ENCODE results near the gene EPHA3.

The EPHA3 gene

DNA sequence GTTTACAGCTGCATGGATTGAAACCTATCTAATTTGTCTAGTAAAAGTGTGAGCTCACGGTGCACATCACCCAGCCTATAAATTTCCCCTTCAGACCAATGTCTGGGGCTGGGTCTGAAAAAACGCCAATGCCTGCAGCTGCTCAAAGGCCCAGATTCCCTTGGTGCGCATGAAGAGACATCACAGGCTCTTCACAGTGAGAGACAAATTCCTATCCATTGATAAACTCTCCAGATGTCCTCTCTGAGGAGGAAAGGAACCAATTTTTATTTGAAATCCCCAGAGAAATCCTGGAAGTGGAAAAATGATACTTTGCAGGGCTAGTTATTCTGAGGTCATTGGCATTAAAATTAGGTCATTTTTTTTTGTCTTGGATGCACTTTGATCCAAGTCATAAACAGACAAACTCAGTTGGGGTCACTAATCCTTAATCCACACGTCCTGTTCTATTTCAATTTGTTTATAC, 360.5 kb downstream of the EPHA3 start:
- no peak for DNase-seq

DNA sequence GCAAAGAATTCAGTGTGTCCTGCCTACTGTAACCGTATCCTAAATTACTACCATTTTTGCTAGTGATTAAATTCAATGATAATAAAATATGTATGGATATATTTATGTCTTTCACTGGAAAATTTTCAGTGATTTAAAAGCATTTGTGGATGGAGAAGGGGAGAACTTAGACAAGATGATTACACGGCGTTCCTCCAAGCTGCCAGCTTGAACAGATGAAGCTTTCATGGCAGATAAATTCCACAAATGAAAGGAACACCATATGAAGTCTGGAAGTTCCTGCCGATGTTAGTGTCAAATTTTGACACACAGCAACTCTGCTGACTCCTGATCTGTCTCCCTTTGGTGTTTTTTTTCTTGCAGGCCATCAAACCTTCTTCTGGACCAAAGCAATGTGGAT, 364.7 kb downstream of the EPHA3 start:
- no peak for DNase-seq

DNA sequence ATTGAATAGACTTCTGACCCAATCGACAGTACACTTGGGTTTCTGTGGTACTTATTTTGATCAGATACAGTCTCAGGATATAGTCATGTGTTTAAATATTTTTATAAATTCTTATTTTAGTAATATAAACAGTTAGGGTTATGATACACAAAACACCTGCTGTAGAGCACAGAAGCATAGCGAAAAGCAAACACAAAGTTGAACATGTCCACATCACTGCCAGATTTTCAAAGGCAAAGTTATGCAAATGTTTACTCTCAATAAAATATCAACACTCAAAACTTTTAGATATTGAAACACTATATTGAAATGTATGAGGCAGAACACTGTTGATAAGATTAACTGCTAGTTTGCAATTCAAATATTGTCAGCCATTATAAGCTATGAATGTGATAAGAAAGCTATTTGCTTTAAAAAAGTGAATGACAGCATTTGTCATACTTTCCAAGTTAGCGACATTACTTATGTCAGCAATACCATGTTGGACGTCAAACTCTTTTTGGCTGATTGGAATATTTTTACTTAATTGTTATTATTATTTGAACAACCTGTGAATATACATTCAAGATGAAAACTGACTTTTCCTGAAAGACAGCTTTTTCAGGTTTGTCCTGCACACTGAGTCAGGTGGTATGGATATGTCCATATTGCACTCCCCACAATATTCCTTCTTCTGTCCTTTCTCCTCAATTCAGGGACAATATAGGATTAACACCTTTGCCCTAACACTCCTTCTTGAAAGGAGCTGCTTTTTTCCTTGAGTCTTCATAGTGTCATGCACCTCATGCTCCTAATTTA, 367.1 kb downstream of the EPHA3 start:
- no peak for DNase-seq

DNA sequence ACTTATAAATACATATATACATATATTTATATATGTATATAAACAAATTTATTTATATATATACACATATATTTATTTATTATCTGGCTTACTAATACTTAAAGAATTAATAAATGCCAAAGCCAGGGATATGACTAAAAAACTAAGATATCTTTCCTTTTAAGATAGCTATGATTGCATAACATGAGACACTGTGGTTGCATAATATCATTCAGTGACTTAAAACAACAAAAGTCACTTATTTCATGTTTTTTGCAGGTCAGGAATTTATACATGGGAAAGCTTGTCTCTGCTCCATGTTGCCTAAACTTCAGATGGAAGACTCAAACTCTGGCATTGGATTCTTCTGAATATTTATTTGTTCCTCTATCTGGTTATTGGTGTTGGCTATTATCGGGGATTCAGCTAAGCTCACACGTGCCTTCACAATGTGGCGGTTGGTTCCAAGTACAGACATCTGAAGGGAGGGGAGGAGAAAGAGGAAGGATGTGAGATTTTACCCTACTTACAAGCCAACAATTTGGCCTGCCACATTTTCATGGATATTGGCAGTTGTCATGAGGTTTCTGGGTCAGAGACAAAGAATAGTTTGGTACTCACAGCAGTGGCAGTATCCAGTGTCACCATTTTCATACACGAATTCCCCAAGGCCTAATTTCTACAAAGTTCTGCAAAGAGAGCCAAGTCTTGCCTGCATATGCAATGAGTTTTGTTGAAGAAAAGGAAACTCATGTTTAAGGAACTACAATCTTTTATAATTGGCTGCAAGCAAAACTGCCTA, 381.6 kb downstream of the EPHA3 start:
- no peak for DNase-seq

DNA sequence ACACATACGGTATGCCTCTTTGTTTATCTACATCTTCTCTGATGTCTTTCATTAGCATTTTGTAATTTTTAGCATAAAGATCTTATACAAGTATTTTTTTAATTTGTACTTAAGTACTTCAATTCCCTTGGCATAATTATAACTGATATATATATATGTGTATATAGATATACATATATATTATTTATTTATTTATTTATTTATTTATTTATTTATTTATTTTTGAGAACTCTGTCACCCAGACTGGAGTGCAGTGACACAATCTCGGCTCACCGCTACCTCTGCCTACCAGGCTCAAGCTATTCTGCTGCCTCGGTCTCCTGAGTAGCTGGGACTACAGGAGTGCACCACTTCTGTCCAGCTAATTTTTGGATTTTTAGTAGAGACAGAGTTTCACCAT, 382.7 kb downstream of the EPHA3 start:
- no peak for DNase-seq

DNA sequence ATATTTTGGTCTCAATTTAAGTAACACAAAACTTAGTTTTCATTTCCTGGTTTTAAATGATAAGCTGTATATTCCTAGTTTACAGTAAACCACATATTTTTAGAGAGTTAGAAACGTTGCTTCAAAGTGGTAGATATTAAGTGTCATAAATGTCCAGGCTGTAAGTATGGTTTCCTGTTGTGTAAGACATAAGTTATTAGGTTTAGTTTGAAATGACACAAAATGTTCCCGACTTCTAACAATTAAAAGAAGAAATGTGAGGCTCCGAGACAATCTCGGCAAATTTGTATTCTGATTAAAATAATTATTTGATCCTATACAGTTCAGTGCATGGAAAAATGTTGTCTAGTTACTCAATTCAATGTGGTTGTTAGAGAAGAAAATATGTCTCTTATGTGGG, 387.3 kb downstream of the EPHA3 start:
- DNase-seq, result no peak

DNA sequence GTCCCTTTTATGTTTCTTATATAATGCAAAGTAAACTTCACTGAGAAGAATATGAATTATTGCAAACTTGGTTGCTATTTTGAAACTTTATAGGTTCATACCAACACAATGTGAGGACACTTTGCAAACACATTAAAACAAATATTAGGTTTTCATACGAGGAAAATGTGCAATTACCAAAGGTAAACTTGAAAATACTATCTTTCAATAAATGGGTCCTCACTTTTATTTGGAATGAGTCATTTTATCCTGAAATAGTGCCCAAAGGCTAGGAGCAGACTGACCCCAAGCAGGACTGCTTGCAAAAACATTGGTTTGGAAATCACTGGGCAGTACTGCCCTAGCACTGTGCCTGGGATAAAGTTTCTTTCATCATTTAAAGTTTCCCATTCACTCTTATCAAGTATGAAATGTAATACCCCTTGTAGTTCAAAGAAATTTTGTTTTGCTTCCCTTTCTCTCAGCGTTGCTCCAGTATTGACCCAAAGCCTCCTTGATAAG, 396.5 kb downstream of the EPHA3 start:
- DNase-seq, result no peak

DNA sequence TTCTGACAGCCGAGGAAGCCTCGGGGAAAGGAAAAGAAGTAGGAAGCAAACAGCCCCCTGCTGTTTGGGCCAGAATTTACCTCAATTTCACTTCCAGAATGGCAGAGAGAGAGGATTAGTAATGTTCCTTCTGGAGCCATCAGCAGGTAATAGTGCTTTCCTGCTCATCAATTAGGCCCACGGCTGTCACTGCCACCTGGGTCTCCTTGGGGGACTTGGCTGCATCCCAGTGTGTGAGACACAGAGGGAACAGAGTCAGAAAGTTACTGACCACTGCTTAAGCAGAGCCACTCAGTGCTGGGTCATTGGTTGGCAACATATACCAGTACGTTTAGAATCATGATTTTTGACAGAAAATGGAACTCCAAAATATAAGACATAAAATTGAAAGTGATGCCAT, 397.0 kb downstream of the EPHA3 start:
- no peak for DNase-seq

DNA sequence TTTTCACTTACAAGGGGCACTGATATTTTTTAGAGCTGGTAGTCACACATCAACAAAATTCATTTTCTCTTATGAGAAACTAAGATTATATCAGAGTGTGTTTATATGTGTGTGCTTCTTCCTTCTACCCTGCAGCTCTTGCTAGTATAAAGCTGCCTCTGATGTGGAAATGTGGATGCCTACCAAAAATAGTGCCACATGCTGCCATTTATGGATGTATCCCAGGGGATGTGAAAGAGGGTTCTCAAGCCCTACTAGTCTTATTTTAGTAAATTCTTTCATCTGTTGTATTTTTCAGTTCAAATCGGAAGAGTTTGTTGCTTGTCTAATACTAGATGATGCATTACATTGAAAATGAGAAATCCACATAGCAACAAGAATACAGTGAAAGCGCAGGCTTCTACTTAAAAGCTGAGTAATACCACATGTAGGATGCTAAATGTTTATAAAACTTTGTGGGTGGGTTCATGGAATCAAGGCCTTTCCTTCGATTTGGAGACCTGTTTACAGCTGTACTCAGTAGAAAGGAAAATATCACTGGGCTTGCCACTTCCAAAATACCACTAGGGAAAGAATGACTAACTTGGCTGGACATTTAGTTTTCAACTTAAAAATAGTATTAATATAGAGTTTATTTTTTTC, 399.2 kb downstream of the EPHA3 start:
- DNase-seq, result no peak

DNA sequence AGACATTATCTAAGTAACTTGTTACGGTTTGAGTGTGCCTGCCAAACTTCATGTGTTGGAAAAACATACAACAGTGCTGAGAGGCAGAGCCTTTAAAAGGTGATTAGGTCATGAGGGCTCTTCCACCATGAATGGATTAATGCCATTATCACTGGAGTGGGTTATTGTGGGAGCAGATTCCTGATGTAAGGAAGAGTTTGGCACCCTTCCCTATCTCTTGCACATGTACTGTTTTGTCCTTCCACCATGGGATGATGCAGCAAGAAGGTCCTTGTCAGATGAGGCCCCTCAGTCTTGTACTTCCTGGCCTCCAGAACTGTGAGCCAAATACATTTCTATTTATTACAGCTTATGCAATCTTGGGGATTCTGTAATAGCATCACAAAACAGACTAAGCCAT, 413.9 kb downstream of the EPHA3 start:
- peak; percentile 34 for DNase-seq

DNA sequence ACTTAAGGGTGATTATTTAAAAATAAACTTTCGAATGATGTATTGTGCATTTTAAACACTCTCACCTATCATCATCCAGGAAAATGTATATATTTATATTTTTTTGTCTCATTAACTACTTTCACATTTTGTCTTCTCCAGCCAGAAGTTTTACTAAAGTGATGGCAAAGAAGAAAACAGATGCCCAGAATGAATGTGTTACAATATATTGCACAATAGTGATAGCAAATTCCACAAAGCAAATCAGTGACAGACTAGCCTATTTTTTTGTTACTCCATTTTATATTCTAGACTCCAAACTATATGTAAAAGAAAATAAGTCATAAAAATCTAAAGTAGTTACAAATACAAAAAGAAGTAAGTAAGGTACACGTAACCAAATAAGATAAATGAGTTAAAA, 414.7 kb downstream of the EPHA3 start:
- DNase-seq, result no peak

DNA sequence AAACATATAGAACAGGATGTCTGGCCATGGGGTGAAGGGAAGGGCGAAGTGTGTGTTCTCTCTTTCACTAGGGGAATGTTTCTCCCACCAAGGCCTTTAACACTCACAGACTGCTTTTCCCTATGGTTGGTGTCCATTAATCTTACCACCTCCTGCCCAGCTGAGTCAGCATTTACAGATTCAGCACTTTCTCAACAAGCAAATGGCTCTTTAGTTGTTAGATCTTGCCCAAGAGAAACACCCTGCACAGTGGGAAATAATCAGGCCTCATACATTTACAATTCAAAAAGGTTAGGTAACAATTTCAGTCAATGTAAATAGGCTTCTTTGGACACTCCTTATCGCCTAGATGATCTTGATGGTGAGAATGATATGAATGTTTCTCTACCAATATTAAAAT, 418.2 kb downstream of the EPHA3 start:
- DNase-seq, result no peak

DNA sequence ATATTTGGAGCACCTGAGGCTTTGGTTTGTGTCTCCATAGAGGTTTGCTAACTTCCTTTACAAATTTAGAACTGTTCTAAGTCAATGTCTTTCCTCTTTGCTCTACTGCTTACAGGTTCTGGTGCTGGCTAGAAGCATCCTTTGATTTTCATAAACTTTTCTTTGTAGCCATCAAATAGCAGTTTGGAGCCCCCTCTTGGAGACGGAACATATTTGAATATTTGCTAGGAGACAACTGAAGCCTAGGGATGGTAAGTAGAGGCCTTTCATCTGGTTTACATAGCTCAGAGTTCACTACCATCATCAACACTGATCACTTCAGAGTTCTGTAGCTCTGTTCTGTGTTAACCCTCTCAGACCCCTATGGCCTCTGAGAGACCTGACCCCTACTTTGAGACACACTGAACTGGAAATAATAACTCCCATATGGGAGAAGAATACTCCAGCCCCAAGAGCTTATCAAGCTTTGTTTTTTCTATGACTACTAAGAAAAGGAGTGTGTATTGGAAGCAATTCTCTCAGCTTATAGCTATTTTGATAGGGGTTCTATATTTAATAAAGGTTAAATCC, 420.4 kb downstream of the EPHA3 start:
- peak; percentile 13 for DNase-seq
